PC-9 (cell line): Measurements from ENCODE around the gene CYB5D1. TPM values are rescaled to one million over a fixed set of nuclear protein-coding genes. Genes with fewer than 3 reads are reported as not detected.
"Not testable (repeated sequence)": the region's sequence is repeated elsewhere in the genome, so short reads cannot be mapped to it uniquely, and the experiment has no call there.

ENCODE experiments used
- BruUV-seq: library from RNA; stranded (reverse); fragments of 400-500 nt; replicated peaks from 2 replicates; lab custom pipeline; 2021; lab: Mats Ljungman, UMichigan
- CTCF ChIA-PET: fragments of 300-600 bp; sonication (Branson Sonifier 250); formaldehyde crosslinking; loops from one replicate; lab custom pipeline; 2022; ENCODE audit warnings: antibody characterized with exemption; lab: Charles Lee
- POLR2A ChIA-PET: fragments of 300-600 bp; sonication (Branson Sonifier 250); formaldehyde crosslinking; loops from one replicate; lab custom pipeline; 2022; ENCODE audit warnings: antibody characterized with exemption; ENCODE audit not compliant: unreplicated experiment; lab: Charles Lee
- DNase-seq, 2 experiments: peaks; one replicate each; pipeline versions ENCODE4 v3.0.0 to v3.0.0-alpha.2; 2015 to 2022; ENCODE audit warnings: mixed read lengths in 1 of 2
- H2AFZ ChIP-seq: fragments of 200-600 bp; sonication (generic); 2 replicates; pipeline ENCODE4 v1.8.1; 2017; ENCODE audit warnings: antibody characterized with exemption
- H3F3A ChIP-seq: fragments of 200-600 bp; sonication (generic); 2 replicates; pipeline ENCODE4 v1.8.1; 2017; ENCODE audit warnings: antibody characterized with exemption, mild to moderate bottlenecking, low read depth; ENCODE audit not compliant: insufficient read depth
- H3K27ac ChIP-seq: fragments of 200-600 bp; sonication (generic); 2 replicates; pipeline ENCODE4 v1.6.1; 2016; ENCODE audit warnings: mixed run types
- H3K27me3 ChIP-seq: fragments of 200-600 bp; sonication (generic); 2 replicates; pipeline ENCODE4 v1.6.1; 2016; ENCODE audit warnings: low read depth, mixed run types; ENCODE audit not compliant: insufficient read depth
- H3K36me3 ChIP-seq: fragments of 200-600 bp; sonication (generic); 2 replicates; pipeline ENCODE4 v1.6.1; 2016; ENCODE audit warnings: low read depth, mixed run types
- H3K4me1 ChIP-seq: fragments of 200-600 bp; sonication (generic); replicated peaks from 2 replicates; pipeline ENCODE4 v1.6.1; 2016; ENCODE audit warnings: mixed run types; ENCODE audit not compliant: insufficient read depth
- H3K4me2 ChIP-seq: fragments of 200-600 bp; sonication (generic); 2 replicates; pipeline ENCODE4 v1.6.1; 2017; ENCODE audit warnings: mixed run types
- H3K4me3 ChIP-seq: fragments of 200-600 bp; sonication (generic); 2 replicates; pipeline ENCODE4 v1.6.1; 2016; ENCODE audit warnings: mixed run types
- H3K79me2 ChIP-seq: fragments of 200-600 bp; sonication (generic); 2 replicates; pipeline ENCODE4 v1.6.1; 2017; ENCODE audit warnings: low read depth, mixed run types
- H3K9me2 ChIP-seq: fragments of 200-600 bp; sonication (generic); 2 replicates; pipeline ENCODE4 v1.8.1; 2017; ENCODE audit warnings: mild to moderate bottlenecking; ENCODE audit not compliant: insufficient read depth
- H3K9me3 ChIP-seq: fragments of 200-600 bp; sonication (generic); 2 replicates; pipeline ENCODE4 v1.8.1; 2016; ENCODE audit warnings: low read depth; ENCODE audit not compliant: insufficient read depth
- H4K20me1 ChIP-seq: fragments of 200-600 bp; sonication (generic); 2 replicates; pipeline ENCODE4 v1.8.1; 2017; ENCODE audit not compliant: insufficient read depth
- CTCF ChIP-seq: fragments of 200-600 bp; sonication (generic); conservative IDR thresholded peaks from 2 replicates; pipeline ENCODE4 v1.6.1; 2017; ENCODE audit warnings: mixed run types, antibody characterized with exemption, mild to moderate bottlenecking, moderate library complexity
- EZH2 ChIP-seq: fragments of 200-600 bp; sonication (generic); IDR thresholded peaks from 2 replicates; pipeline ENCODE4 v1.8.0; 2017; ENCODE audit warnings: antibody characterized with exemption, low read depth
- intact Hi-C: fragments of 100-400 bp; cut with micrococcal nuclease; formaldehyde crosslinking; loops from one replicate; pipeline ENCODE4 v1.10.0; 2022; ENCODE audit not compliant: unreplicated experiment
- total RNA-seq: library from RNA; stranded (reverse); gene quantifications from 2 replicates; pipeline ENCODE4 v1.2.3, GENCODE V29; 2021

The CYB5D1 gene
- total RNA-seq, 1 experiment from 2014 or later = 22.0 TPM

- Histone ChIP-seq H3K79me2 (peaks cover 18% of the 10 kb centered on the region), H3K27ac (no peak overlapping the region), H4K20me1 (no peaks in the 10 kb centered on the region), H3F3A (peaks cover 14% of the 10 kb centered on the region), H3K4me3 (peak overlapping the region; percentile 97), H3K4me2 (peak overlapping the region; percentile 97), H3K4me1 (peaks cover 13% of the 10 kb centered on the region), H3K9me3 (no peaks in the 10 kb centered on the region), H2AFZ (no peak overlapping the region), H3K27me3 (no peaks in the 10 kb centered on the region), H3K9me2 (no peaks in the 10 kb centered on the region), H3K36me3 (no peaks in the 10 kb centered on the region)
- POLR2A ChIA-PET = no interaction called here
- no TSS peak for BruUV-seq
- TF ChIP-seq CTCF (no peak), EZH2 (no peak)
- CTCF ChIA-PET = interaction anchor here (0.6 kb wide), 1 partner anchor 77 kb away, joined by 4 read pairs; no protein-coding TSS in a partner anchor
- intact Hi-C loops = loop anchor here (5.0 to 10.0 kb wide), 2 partner anchors 37 to 274 kb away; partner anchors contain the start of gene MPDU1
- DNase-seq = no peak
These were observed 1.2 kb downstream of the CYB5D1 start for GRCh38 chr17:7859028-7859427.

- CTCF ChIA-PET = interaction anchor here (0.7 to 1.8 kb wide), 6 partner anchors 8 to 195 kb away, joined by 3 to 17 read pairs (median 4); no protein-coding TSS in a partner anchor
- Histone ChIP-seq H3K4me3 (no peak overlapping the region), H3K27ac (no peak overlapping the region), H3K27me3 (no peaks in the 10 kb centered on the region), H3K9me3 (no peaks in the 10 kb centered on the region), H4K20me1 (no peaks in the 10 kb centered on the region), H3K4me1 (peaks cover 7% of the 10 kb centered on the region; the same call in 1 of the 2 replicates), H3K79me2 (peaks cover 18% of the 10 kb centered on the region), H3K9me2 (no peaks in the 10 kb centered on the region), H3F3A (peaks cover 3% of the 10 kb centered on the region; the same call in 1 of the 2 replicates), H2AFZ (no peak overlapping the region), H3K4me2 (no peak overlapping the region), H3K36me3 (no peaks in the 10 kb centered on the region)
- DNase-seq = peak in 1 of 2 experiments; percentile 49
- no TSS peak for BruUV-seq
- peak; percentile 87 for TF ChIP-seq CTCF
- TF ChIP-seq EZH2 = no peak
- POLR2A ChIA-PET = interaction anchor here (0.7 kb wide), 1 partner anchor 50 kb away, joined by 4 read pairs; no protein-coding TSS in a partner anchor
- intact Hi-C loops = loop anchor here (1.0 to 5.0 kb wide), 6 partner anchors 34 to 194 kb away; no protein-coding TSS in a partner anchor
These were observed 5.1 kb downstream of the CYB5D1 start for GRCh38 chr17:7862692-7863437.

- POLR2A ChIA-PET, H3K36me3 ChIP-seq, H3K4me2 ChIP-seq, DNase-seq, H3K27me3 ChIP-seq, H3K4me1 ChIP-seq, H3K79me2 ChIP-seq, H3K27ac ChIP-seq, H2AFZ ChIP-seq, H3K4me3 ChIP-seq, H3K9me3 ChIP-seq, BruUV-seq, H3F3A ChIP-seq, CTCF ChIA-PET, H3K9me2 ChIP-seq, H4K20me1 ChIP-seq: not testable (repeated sequence)
- intact Hi-C loops = loop anchor here (5.0 kb wide), 1 partner anchor 48 kb away; no protein-coding TSS in a partner anchor
These were observed 6.6 kb downstream of the CYB5D1 start for GRCh38 chr17:7864384-7864783.
